IMR-90 (cell line): ENCODE results near the gene OR3A2. TPM values are rescaled to one million over a fixed set of nuclear protein-coding genes. Genes with fewer than 3 reads are reported as not detected.

Experiments
- ATAC-seq: fragments of 200-7000 bp; cut with Tn5 transposase; 2 replicates; pipeline ENCODE4 v1.9.1; 2020; ENCODE audit warnings: low read depth, mild to moderate bottlenecking, moderate library complexity
- BruUV-seq: library from RNA; stranded (reverse); fragments of 400-500 nt; replicated peaks from 2 replicates; lab custom pipeline; 2021; lab: Mats Ljungman, UMichigan
- CTCF ChIA-PET: fragments of 300-600 bp; formaldehyde crosslinking; extraction: SDS; loops from one replicate; lab custom pipeline; 2021; ENCODE audit warnings: antibody characterized with exemption; lab: Yijun Ruan, JAX
- POLR2A ChIA-PET: fragments of 300-600 bp; sonication (Branson Sonifier 250); formaldehyde crosslinking; loops from one replicate; lab custom pipeline; 2022; ENCODE audit warnings: antibody characterized with exemption; ENCODE audit not compliant: unreplicated experiment; lab: Charles Lee
- DNase-seq: peaks from one replicate; pipeline ENCODE4 v3.0.0; 2013
- H2AFZ ChIP-seq: replicated peaks from 2 replicates; pipeline ENCODE3; 2013; ENCODE audit warnings: low read length, mild to moderate bottlenecking; ENCODE audit not compliant: poor library complexity
- H2AK5ac ChIP-seq: 2 replicates; pipeline ENCODE4 v1.6.1; 2013; ENCODE audit warnings: low read depth, low read length, inconsistent platforms
- H2AK9ac ChIP-seq: replicated peaks from 2 replicates; pipeline ENCODE3; 2013; ENCODE audit warnings: mild to moderate bottlenecking, low read depth, low read length, moderate library complexity; ENCODE audit not compliant: poor library complexity
- H2BK120ac ChIP-seq: 2 replicates; pipeline ENCODE4 v1.6.1; 2013; ENCODE audit warnings: low read depth, low read length, inconsistent platforms
- H2BK15ac ChIP-seq: 3 replicates; pipeline ENCODE4 v1.6.1; 2013; ENCODE audit warnings: low read depth, low read length, inconsistent platforms
- H2BK20ac ChIP-seq: 2 replicates; pipeline ENCODE4 v1.6.1; 2013; ENCODE audit warnings: low read depth, mild to moderate bottlenecking, inconsistent platforms, low read length, moderate library complexity
- H2BK5ac ChIP-seq: 2 replicates; pipeline ENCODE4 v1.6.1; 2013; ENCODE audit warnings: mild to moderate bottlenecking, low read depth, low read length, inconsistent platforms; ENCODE audit not compliant: poor library complexity, severe bottlenecking
- H3K14ac ChIP-seq: replicated peaks from 2 replicates; pipeline ENCODE4 v1.6.1; 2013; ENCODE audit warnings: low read depth, low read length, inconsistent platforms
- H3K18ac ChIP-seq: 2 replicates; pipeline ENCODE4 v1.6.1; 2013; ENCODE audit warnings: low read depth, low read length, control low read depth
- H3K23ac ChIP-seq: 2 replicates; pipeline ENCODE4 v1.6.1; 2013; ENCODE audit warnings: low read depth, low read length, inconsistent platforms
- H3K27ac ChIP-seq: 2 replicates; pipeline ENCODE4 v1.5.1; 2013; ENCODE audit warnings: mild to moderate bottlenecking, control low read depth, low read length; ENCODE audit not compliant: insufficient read depth
- H3K27me3 ChIP-seq: 2 replicates; pipeline ENCODE4 v1.6.1; 2013; ENCODE audit warnings: low read length; ENCODE audit not compliant: control insufficient read depth, insufficient read depth
- H3K36me3 ChIP-seq: 2 replicates; pipeline ENCODE4 v1.6.1; 2013; ENCODE audit warnings: low read length, mixed read lengths; ENCODE audit not compliant: control insufficient read depth, insufficient read depth
- H3K4ac ChIP-seq: 2 replicates; pipeline ENCODE4 v1.6.1; 2013; ENCODE audit warnings: low read depth, low read length, inconsistent platforms
- H3K4me1 ChIP-seq: 2 replicates; pipeline ENCODE4 v1.6.1; 2013; ENCODE audit warnings: low read length, mixed read lengths; ENCODE audit not compliant: control insufficient read depth, insufficient read depth
- H3K4me2 ChIP-seq: 2 replicates; pipeline ENCODE4 v1.6.1; 2013; ENCODE audit warnings: low read depth, mild to moderate bottlenecking, control low read depth, low read length, moderate library complexity
- H3K4me3 ChIP-seq: 2 replicates; pipeline ENCODE4 v1.5.1; 2013; ENCODE audit warnings: low read depth, mild to moderate bottlenecking, control low read depth, low read length, moderate library complexity; ENCODE audit not compliant: insufficient read depth
- H3K56ac ChIP-seq: 2 replicates; pipeline ENCODE4 v1.6.1; 2013; ENCODE audit warnings: low read length, inconsistent platforms; ENCODE audit not compliant: insufficient read depth; ENCODE audit errors: extremely low read depth
- H3K79me1 ChIP-seq, 2 experiments: 2 replicates each; pipeline ENCODE4 v1.6.1; 2013; ENCODE audit warnings: low read length in 2 of 2, inconsistent platforms in 1 of 2, low read depth in 1 of 2
- H3K9ac ChIP-seq: 2 replicates; pipeline ENCODE4 v1.6.1; 2013; ENCODE audit warnings: low read depth, low read length, control low read depth
- H3K9me1 ChIP-seq: 2 replicates; pipeline ENCODE4 v1.6.1; 2013; ENCODE audit warnings: low read length, inconsistent platforms; ENCODE audit not compliant: insufficient read depth
- H3K9me3 ChIP-seq: 2 replicates; pipeline ENCODE4 v1.6.1; 2013; ENCODE audit warnings: low read length; ENCODE audit not compliant: control insufficient read depth, insufficient read depth
- H4K20me1 ChIP-seq: 2 replicates; pipeline ENCODE4 v1.6.1; 2013; ENCODE audit warnings: low read length, inconsistent platforms; ENCODE audit not compliant: insufficient read depth
- H4K5ac ChIP-seq: 2 replicates; pipeline ENCODE4 v1.6.1; 2013; ENCODE audit warnings: mild to moderate bottlenecking, low read depth, low read length, control low read depth
- H4K8ac ChIP-seq, 2 experiments: 2 replicates each; pipeline ENCODE4 v1.6.1; 2013; ENCODE audit warnings: low read depth in 2 of 2, low read length in 2 of 2, control low read depth in 1 of 2, inconsistent platforms in 1 of 2
- H4K91ac ChIP-seq: 2 replicates; pipeline ENCODE4 v1.6.1; 2013; ENCODE audit warnings: low read depth, low read length, inconsistent platforms; ENCODE audit not compliant: insufficient read depth
- BHLHE40 ChIP-seq: fragments of 150-350 bp; IDR thresholded peaks from 2 replicates; pipeline ENCODE4 v1.6.1; 2016; ENCODE audit warnings: mild to moderate bottlenecking, low read depth, low read length
- CEBPB ChIP-seq: IDR thresholded peaks from 2 replicates; pipeline ENCODE4 v1.6.1; 2012; ENCODE audit warnings: low read depth, low read length, improper control_type of control experiment
- CTCF ChIP-seq: conservative IDR thresholded peaks from 2 replicates; pipeline ENCODE4 v1.5.1; 2012; ENCODE audit warnings: mild to moderate bottlenecking, low read depth, low read length, improper control_type of control experiment
- FOS ChIP-seq: fragments of 150-350 bp; IDR thresholded peaks from 2 replicates; pipeline ENCODE4 v1.6.1; 2016; ENCODE audit warnings: low read depth, low read length
- MXI1 ChIP-seq: IDR thresholded peaks from 2 replicates; pipeline ENCODE4 v1.6.1; 2012; ENCODE audit warnings: low read depth, mild to moderate bottlenecking, low read length, moderate library complexity, borderline replicate concordance
- NFE2L2 ChIP-seq: fragments of 150-350 bp; IDR thresholded peaks from 2 replicates; pipeline ENCODE4 v1.6.1; 2016; ENCODE audit warnings: low read depth, mild to moderate bottlenecking, low read length
- RAD21 ChIP-seq: IDR thresholded peaks from 2 replicates; pipeline ENCODE4 v1.6.1; 2012; ENCODE audit warnings: low read length, improper control_type of control experiment
- RCOR1 ChIP-seq: IDR thresholded peaks from 2 replicates; pipeline ENCODE4 v1.6.1; 2012; ENCODE audit warnings: mild to moderate bottlenecking, low read length, improper control_type of control experiment; ENCODE audit not compliant: insufficient replicate concordance
- SMC3 ChIP-seq: fragments of 150-350 bp; IDR thresholded peaks from 2 replicates; pipeline ENCODE4 v1.6.1; 2016; ENCODE audit warnings: low read depth, mild to moderate bottlenecking, antibody characterized with exemption, low read length, moderate library complexity
- WGBS, 2 experiments: methylation state at CpG; one replicate each; pipeline versions ENCODE4 v1.1.5 to v1.1.7; 2013; ENCODE audit warnings: missing lambda C conversion rate in 2 of 2; ENCODE audit not compliant: insufficient read length in 1 of 2; ENCODE audit errors: extremely low coverage in 2 of 2; 5-methylcytosine and 5-hydroxymethylcytosine counted together
- dilution Hi-C: fragments of 300-500 bp; cut with HindIII; formaldehyde crosslinking; loops from one replicate; pipeline ENCODE4 v1.14.3; 2018; ENCODE audit warnings: low sequenced_read_pairs; ENCODE audit not compliant: unreplicated experiment
- in situ Hi-C: fragments of 300-500 bp; cut with MboI; formaldehyde crosslinking; loops from 3 replicates; pipeline ENCODE4 v1.14.3; 2019; ENCODE audit warnings: low sequenced_read_pairs, inconsistent platforms, mixed read lengths
- intact Hi-C: fragments of 100-400 bp; cut with micrococcal nuclease; formaldehyde crosslinking; loops from 2 replicates; pipeline ENCODE4 v1.10.0; 2022
- polyA plus RNA-seq, 3 experiments: library from polyadenylated mRNA; depleted of rRNA; stranded (reverse); fragments of >200 nt; gene quantifications; 2 replicates each; pipeline ENCODE4 v1.2.3, GENCODE V29; 2012; ENCODE audit warnings: low replicate concordance in 1 of 3
- total RNA-seq: library from RNA; depleted of rRNA; stranded (reverse); fragments of >200 nt; gene quantifications from 2 replicates; pipeline ENCODE4 v1.2.3, GENCODE V29; 2012
- TF ChIP-seq, protein P1 (sequence below): fragments of 150-350 bp; IDR thresholded peaks from 2 replicates; pipeline ENCODE4 v1.6.1; 2017; ENCODE audit warnings: mild to moderate bottlenecking, antibody characterized with exemption, low read length, low read depth

The OR3A2 gene
- total and polyA plus RNA-seq, 2 of the 4 experiments (the other 2 are of a cell fraction), result not detected

DNA sequence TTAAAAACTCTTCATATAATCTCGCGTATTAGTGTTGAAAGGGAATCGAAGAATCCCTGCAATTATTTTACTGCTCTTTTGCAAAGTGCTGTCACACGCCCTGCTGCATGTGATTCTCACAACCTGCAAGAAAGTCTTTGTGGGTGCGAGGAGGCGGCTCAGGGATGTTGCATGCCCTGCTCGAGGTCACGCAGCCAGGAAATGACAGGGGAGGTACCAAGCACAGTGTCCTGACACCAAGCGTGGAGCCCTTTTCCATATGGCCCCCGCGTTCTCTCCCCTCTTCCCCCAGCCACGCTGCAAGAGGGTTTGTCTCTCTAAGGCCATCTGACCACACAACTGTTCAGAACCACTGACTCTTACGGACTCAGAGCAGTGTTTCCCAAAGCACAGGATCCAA lies 125.5 kb downstream of the OR3A2 start:
- Histone ChIP-seq H2AK9ac (no peak overlapping the region), H3K27ac (no peak overlapping the region), H3K56ac (no peak overlapping the region), H2BK5ac (no peak overlapping the region), H3K79me1 (no peaks in the 10 kb centered on the region), H3K4me1 (no peaks in the 10 kb centered on the region), H4K8ac (no peak overlapping the region), H4K20me1 (no peaks in the 10 kb centered on the region), H2BK15ac (no peak overlapping the region), H4K5ac (no peak overlapping the region), H2BK20ac (no peak overlapping the region), H3K4ac (no peak overlapping the region), H3K9ac (no peak overlapping the region), H3K9me1 (no peaks in the 10 kb centered on the region), H3K9me3 (peaks cover 25% of the 10 kb centered on the region), H3K4me2 (no peak overlapping the region), H4K91ac (no peak overlapping the region), H2AK5ac (no peak overlapping the region), H3K14ac (no peak overlapping the region), H2BK120ac (no peak overlapping the region), H3K36me3 (no peaks in the 10 kb centered on the region), H3K27me3 (no peaks in the 10 kb centered on the region), H2AFZ (no peak overlapping the region), H3K18ac (no peak overlapping the region), H3K23ac (no peak overlapping the region), H3K4me3 (no peak overlapping the region)
- DNase-seq (no peak), ATAC-seq (no peak)
- no TSS peak for BruUV-seq
- CTCF ChIA-PET, result no interaction called here
- TF ChIP-seq BHLHE40, result no peak
- TF ChIP-seq NFE2L2, result no peak
- no peak for TF ChIP-seq CEBPB
- TF ChIP-seq SMC3, result no peak
- TF ChIP-seq RCOR1, result no peak
- no peak for TF ChIP-seq CTCF
- TF ChIP-seq, protein P1, sequence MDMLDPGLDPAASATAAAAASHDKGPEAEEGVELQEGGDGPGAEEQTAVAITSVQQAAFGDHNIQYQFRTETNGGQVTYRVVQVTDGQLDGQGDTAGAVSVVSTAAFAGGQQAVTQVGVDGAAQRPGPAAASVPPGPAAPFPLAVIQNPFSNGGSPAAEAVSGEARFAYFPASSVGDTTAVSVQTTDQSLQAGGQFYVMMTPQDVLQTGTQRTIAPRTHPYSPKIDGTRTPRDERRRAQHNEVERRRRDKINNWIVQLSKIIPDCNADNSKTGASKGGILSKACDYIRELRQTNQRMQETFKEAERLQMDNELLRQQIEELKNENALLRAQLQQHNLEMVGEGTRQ, result no peak
- TF ChIP-seq RAD21, result no peak
- TF ChIP-seq FOS, result no peak
- TF ChIP-seq MXI1, result no peak
- dilution Hi-C loops (no loop called here), in situ Hi-C loops (no loop called here), intact Hi-C loops (no loop called here)
- 100% methylated on average over 2 of the region's 13 CpGs; no CpG with 5 or more reads in 1 of the 2 experiments for WGBS, 2 experiments
- POLR2A ChIA-PET, result no interaction called here
